HG03095 (cell line): ENCODE results near the gene RAMACL.
"Not testable (repeated sequence)": the region's sequence is repeated elsewhere in the genome, so short reads cannot be mapped to it uniquely, and the experiment has no call there.

Experiments
- ATAC-seq: cut with Tn5 transposase; IDR thresholded peaks from one replicate; pipeline ENCODE4 v1.9.1; 2021; ENCODE audit warnings: moderate library complexity; ENCODE audit not compliant: unreplicated experiment

RAMACL gene

GRCh38 chr6:166539011-166539385 is 47.5 kb downstream of the RAMACL start:
- not testable (repeated sequence) for ATAC-seq

- no peak for ATAC-seq
Observed at GRCh38 chr6:166538297-166539010, 48.0 kb downstream of the RAMACL start.

GRCh38 chr6:166534658-166535406 is 51.6 kb downstream of the RAMACL start:
- no peak for ATAC-seq

- ATAC-seq: no peak
Observed at GRCh38 chr6:166533205-166533824, 53.2 kb downstream of the RAMACL start.
